ENCODE data around the gene ADAM30. TPM values are rescaled to one million over a fixed set of nuclear protein-coding genes. Genes with fewer than 3 reads are reported as not detected.
A peak's percentile ranks its signal among the peaks of the same experiment; 100 is the strongest.

Gene ADAM30
- total RNA-seq, 5 donors from 2014 or later (not counting 1 experiment from before 2014, with no cell fraction given) = not detected

- POLR2A ChIA-PET = no interaction called here
- DNase-seq = no peak
- H3K9me3 ChIP-seq = no peaks in the 10 kb centered on the region
- H3K27me3 Mint-ChIP-seq = peaks cover 13 to 21% of the 10 kb centered on the region in 2 donors
- H3K27me3 ChIP-seq (replicated peaks in 1 of 2; ENCODE audit: control insufficient read depth in 2 of 2, extremely low read depth in 1 of 2, insufficient read depth in 2 of 2, low read length in 1 of 2) = peaks cover 0 to 9% of the 10 kb centered on the region in 2 experiments
- H3K4me3 ChIP-seq (ENCODE audit: control insufficient read depth in 1 of 2, extremely low read depth in 1 of 2, low read length in 1 of 2) = no peak overlapping the region
- H3K4me3 Mint-ChIP-seq = no peak overlapping the region
- ATAC-seq (replicated peaks in 1 of 4) = no peak
- H3K9me3 Mint-ChIP-seq = peaks cover 3 to 13% (median 8%) of the 10 kb centered on the region in 3 donors
- H3K27ac Mint-ChIP-seq = no peak overlapping the region
- H3K4me1 ChIP-seq (ENCODE audit: control insufficient read depth in 1 of 2, extremely low read depth in 1 of 2, insufficient read depth in 2 of 2, low read length in 2 of 2) = no peaks in the 10 kb centered on the region
- H3K36me3 Mint-ChIP-seq = no peaks in the 10 kb centered on the region
- H3K27ac ChIP-seq (ENCODE audit: low read length) = no peak overlapping the region
- no peaks in the 10 kb centered on the region for H3K36me3 ChIP-seq (ENCODE audit: control insufficient read depth in 2 of 2, extremely low read depth in 1 of 2, insufficient read depth in 1 of 2, low read length in 1 of 2)
- peaks cover 4 to 8% (median 6%) of the 10 kb centered on the region in 3 donors for H3K4me1 Mint-ChIP-seq
- CTCF ChIA-PET = no interaction called here
Observed at GRCh38 chr1:119888476-119888875, 7.8 kb downstream of the ADAM30 start.

- no peaks in the 10 kb centered on the region for H3K36me3 ChIP-seq (ENCODE audit: control insufficient read depth in 2 of 2, extremely low read depth in 1 of 2, insufficient read depth in 1 of 2, low read length in 1 of 2)
- CTCF ChIA-PET = interaction anchor here (0.7 to 2.0 kb wide), 2 partner anchors 9 to 290 kb away, joined by 3 to 4 read pairs; partner anchors contain the start of gene ADAM30 (in 1 of the 2)
- Mint-ChIP-seq H3K27ac (no peak overlapping the region), H3K4me3 (no peak overlapping the region), H3K27me3 (peaks cover 13 to 21% of the 10 kb centered on the region in 2 donors), H3K36me3 (no peaks in the 10 kb centered on the region), H3K9me3 (peaks cover 3 to 13% (median 8%) of the 10 kb centered on the region in 3 donors), H3K4me1 (peaks cover 0 to 2% (median 0%) of the 10 kb centered on the region in 3 donors)
- H3K4me1 ChIP-seq (ENCODE audit: control insufficient read depth in 1 of 2, extremely low read depth in 1 of 2, insufficient read depth in 2 of 2, low read length in 2 of 2) = no peaks in the 10 kb centered on the region
- no peak overlapping the region for H3K27ac ChIP-seq (ENCODE audit: low read length)
- no peak overlapping the region for H3K4me3 ChIP-seq (ENCODE audit: control insufficient read depth in 1 of 2, extremely low read depth in 1 of 2, low read length in 1 of 2)
- DNase-seq (no peak), ATAC-seq (replicated peaks in 1 of 4) (no peak)
- no peaks in the 10 kb centered on the region for H3K9me3 ChIP-seq
- peaks cover 0 to 9% of the 10 kb centered on the region in 2 experiments for H3K27me3 ChIP-seq (replicated peaks in 1 of 2; ENCODE audit: control insufficient read depth in 2 of 2, extremely low read depth in 1 of 2, insufficient read depth in 2 of 2, low read length in 1 of 2)
- POLR2A ChIA-PET = no interaction called here
Observed at GRCh38 chr1:119887427-119887826, 8.9 kb downstream of the ADAM30 start.

- whole genome bisulfite sequencing (ENCODE audit: insufficient coverage) = 51% methylated on average over 6 of the region's 11 CpGs
- ATAC-seq (replicated peaks in 1 of 4) = peak in 2 of 4 experiments; percentile 48 to 55
- Histone ChIP-seq H3K27ac (ENCODE audit: low read length) (no peak overlapping the region), H3K36me3 (ENCODE audit: control insufficient read depth in 2 of 2, extremely low read depth in 1 of 2, insufficient read depth in 1 of 2, low read length in 1 of 2) (no peaks in the 10 kb centered on the region), H3K4me3 (ENCODE audit: control insufficient read depth in 1 of 2, extremely low read depth in 1 of 2, low read length in 1 of 2) (no peak overlapping the region), H3K27me3 (replicated peaks in 1 of 2; ENCODE audit: control insufficient read depth in 2 of 2, extremely low read depth in 1 of 2, insufficient read depth in 2 of 2, low read length in 1 of 2) (peaks cover 0 to 9% of the 10 kb centered on the region in 2 experiments), H3K9me3 (no peaks in the 10 kb centered on the region), H3K4me1 (ENCODE audit: control insufficient read depth in 1 of 2, extremely low read depth in 1 of 2, insufficient read depth in 2 of 2, low read length in 2 of 2) (no peaks in the 10 kb centered on the region)
- POLR2A ChIA-PET = no interaction called here
- CTCF ChIA-PET = interaction anchor here (0.5 to 2.0 kb wide), 4 partner anchors 10 to 138 kb away, joined by 3 to 4 read pairs (median 4); partner anchors contain the start of gene ADAM30 (in 1 of the 2)
- no peaks in the 10 kb centered on the region for H3K4me1 Mint-ChIP-seq
- H3K4me3 Mint-ChIP-seq = no peak overlapping the region
- H3K27me3 Mint-ChIP-seq = peaks cover 13 to 20% of the 10 kb centered on the region in 2 donors
- peaks cover 3 to 13% (median 8%) of the 10 kb centered on the region in 3 donors for H3K9me3 Mint-ChIP-seq
- no peaks in the 10 kb centered on the region for H3K36me3 Mint-ChIP-seq
- DNase-seq = peak in 29 of 35 experiments; percentile 6 to 63 (median 38)
- no peak overlapping the region for H3K27ac Mint-ChIP-seq
Observed at GRCh38 chr1:119885903-119886783, 10.2 kb downstream of the ADAM30 start.

GRCh38 chr1:119884711-119885110, 11.6 kb downstream of the ADAM30 start:
- H3K4me1 ChIP-seq (ENCODE audit: control insufficient read depth in 1 of 2, extremely low read depth in 1 of 2, insufficient read depth in 2 of 2, low read length in 2 of 2) = no peaks in the 10 kb centered on the region
- no peaks in the 10 kb centered on the region for H3K4me1 Mint-ChIP-seq
- H3K9me3 Mint-ChIP-seq = peaks cover 3 to 13% (median 8%) of the 10 kb centered on the region in 3 donors
- POLR2A ChIA-PET = no interaction called here
- CTCF ChIA-PET = no interaction called here
- 0% methylated on average over 1 of the region's 2 CpGs for whole genome bisulfite sequencing (ENCODE audit: insufficient coverage)
- no peaks in the 10 kb centered on the region for H3K9me3 ChIP-seq
- H3K27me3 ChIP-seq (replicated peaks in 1 of 2; ENCODE audit: control insufficient read depth in 2 of 2, extremely low read depth in 1 of 2, insufficient read depth in 2 of 2, low read length in 1 of 2) = peaks cover 0 to 9% of the 10 kb centered on the region in 2 experiments
- no peak overlapping the region for H3K27ac Mint-ChIP-seq
- H3K27ac ChIP-seq (ENCODE audit: low read length) = no peak overlapping the region
- H3K4me3 ChIP-seq (ENCODE audit: control insufficient read depth in 1 of 2, extremely low read depth in 1 of 2, low read length in 1 of 2) = no peak overlapping the region
- no peak for DNase-seq
- peaks cover 22 to 27% of the 10 kb centered on the region in 2 donors for H3K27me3 Mint-ChIP-seq
- no peak for ATAC-seq (replicated peaks in 1 of 4)
- no peaks in the 10 kb centered on the region for H3K36me3 ChIP-seq (ENCODE audit: control insufficient read depth in 2 of 2, extremely low read depth in 1 of 2, insufficient read depth in 1 of 2, low read length in 1 of 2)
- no peak overlapping the region for H3K4me3 Mint-ChIP-seq
- H3K36me3 Mint-ChIP-seq = no peaks in the 10 kb centered on the region

- Histone ChIP-seq H3K27ac (ENCODE audit: low read length) (no peak overlapping the region), H3K4me3 (ENCODE audit: control insufficient read depth in 1 of 2, extremely low read depth in 1 of 2, low read length in 1 of 2) (no peak overlapping the region), H3K9me3 (no peaks in the 10 kb centered on the region), H3K4me1 (ENCODE audit: control insufficient read depth in 1 of 2, extremely low read depth in 1 of 2, insufficient read depth in 2 of 2, low read length in 2 of 2) (no peaks in the 10 kb centered on the region), H3K27me3 (replicated peaks in 1 of 2; ENCODE audit: control insufficient read depth in 2 of 2, extremely low read depth in 1 of 2, insufficient read depth in 2 of 2, low read length in 1 of 2) (peaks cover 0 to 13% of the 10 kb centered on the region in 2 experiments), H3K36me3 (ENCODE audit: control insufficient read depth in 2 of 2, extremely low read depth in 1 of 2, insufficient read depth in 1 of 2, low read length in 1 of 2) (no peaks in the 10 kb centered on the region)
- Mint-ChIP-seq H3K36me3 (no peaks in the 10 kb centered on the region), H3K27ac (no peak overlapping the region), H3K4me3 (no peak overlapping the region), H3K4me1 (no peaks in the 10 kb centered on the region), H3K9me3 (peaks cover 3 to 10% (median 8%) of the 10 kb centered on the region in 3 donors), H3K27me3 (peaks cover 22 to 28% of the 10 kb centered on the region in 2 donors)
- DNase-seq (no peak), ATAC-seq (replicated peaks in 1 of 4) (no peak)
- ChIA-PET POLR2A (no interaction called here), CTCF (no interaction called here)
- no CpG with 5 or more reads among the region's 3 CpGs for WGBS (ENCODE audit: insufficient coverage)
Observed at GRCh38 chr1:119883826-119884225, 12.5 kb downstream of the ADAM30 start.

- H3K27ac Mint-ChIP-seq = no peak overlapping the region
- no peaks in the 10 kb centered on the region for H3K4me1 ChIP-seq (ENCODE audit: control insufficient read depth in 1 of 2, extremely low read depth in 1 of 2, insufficient read depth in 2 of 2, low read length in 2 of 2)
- DNase-seq = no peak
- H3K4me3 ChIP-seq (ENCODE audit: control insufficient read depth in 1 of 2, extremely low read depth in 1 of 2, low read length in 1 of 2) = no peak overlapping the region
- peaks cover 21 to 25% of the 10 kb centered on the region in 2 donors for H3K27me3 Mint-ChIP-seq
- H3K4me1 Mint-ChIP-seq = no peaks in the 10 kb centered on the region
- no peaks in the 10 kb centered on the region for H3K9me3 Mint-ChIP-seq
- H3K27me3 ChIP-seq (replicated peaks in 1 of 2; ENCODE audit: control insufficient read depth in 2 of 2, extremely low read depth in 1 of 2, insufficient read depth in 2 of 2, low read length in 1 of 2) = peaks cover 0 to 13% of the 10 kb centered on the region in 2 experiments
- ChIA-PET POLR2A (no interaction called here), CTCF (interaction anchor here in 1 of 2 donors (0.6 kb wide), 1 partner anchor 31 kb away, joined by 3 read pairs; no protein-coding TSS in a partner anchor)
- 71% methylated on average over 1 of the region's 5 CpGs for WGBS (ENCODE audit: insufficient coverage)
- no peaks in the 10 kb centered on the region for H3K36me3 Mint-ChIP-seq
- no peak overlapping the region for H3K4me3 Mint-ChIP-seq
- H3K27ac ChIP-seq (ENCODE audit: low read length) = no peak overlapping the region
- ATAC-seq (replicated peaks in 1 of 4) = no peak
- no peaks in the 10 kb centered on the region for H3K9me3 ChIP-seq
- H3K36me3 ChIP-seq (ENCODE audit: control insufficient read depth in 2 of 2, extremely low read depth in 1 of 2, insufficient read depth in 1 of 2, low read length in 1 of 2) = no peaks in the 10 kb centered on the region
Observed at GRCh38 chr1:119882132-119883049, 13.9 kb downstream of the ADAM30 start.
